ENCODE measurements around the gene TANK. TPM values are rescaled to one million over a fixed set of nuclear protein-coding genes. Genes with fewer than 3 reads are reported as not detected.
A peak's percentile ranks its signal among the peaks of the same experiment; 100 is the strongest.

The TANK gene
- total and polyA plus RNA-seq, 2 experiments from 2014 or later = 17.9 to 33.2 TPM

- no peaks in the 10 kb centered on the region for H3K36me3 ChIP-seq
- no peak for TF ChIP-seq CTCF (IDR thresholded peaks at IDR 0.05; ENCODE audit: low read depth, low read length)
- no peaks in the 10 kb centered on the region for H3K27me3 ChIP-seq
- no peak overlapping the region for H3K27ac ChIP-seq
- peak in 1 of 2 donors; percentile 37 for DNase-seq (ENCODE audit: low read depth in 1 of 2, low spot score in 1 of 2)
- peaks cover 11% of the 10 kb centered on the region for H3K4me1 ChIP-seq (ENCODE audit: low read depth)
- no peak overlapping the region for H3K4me3 ChIP-seq
- no peaks in the 10 kb centered on the region for H3K9me3 ChIP-seq (ENCODE audit: low read depth)
These were observed 86.1 kb downstream of the TANK start for GRCh38 chr2:161246281-161246680.

GRCh38 chr2:161250864-161251436, 90.7 kb downstream of the TANK start:
- no peaks in the 10 kb centered on the region for H3K36me3 ChIP-seq
- H3K27ac ChIP-seq = no peak overlapping the region
- H3K4me1 ChIP-seq (ENCODE audit: low read depth) = peaks cover 3% of the 10 kb centered on the region
- H3K9me3 ChIP-seq (ENCODE audit: low read depth) = no peaks in the 10 kb centered on the region
- TF ChIP-seq CTCF (IDR thresholded peaks at IDR 0.05; ENCODE audit: low read depth, low read length) = peak; percentile 63
- DNase-seq (ENCODE audit: low read depth in 1 of 2, low spot score in 1 of 2) = peak; percentile 52 to 68
- H3K27me3 ChIP-seq = no peaks in the 10 kb centered on the region
- H3K4me3 ChIP-seq = no peak overlapping the region

GRCh38 chr2:161257123-161257952, 97.1 kb downstream of the TANK start:
- no peak for DNase-seq (ENCODE audit: low read depth in 1 of 2, low spot score in 1 of 2)
- Histone ChIP-seq H3K27ac (no peak overlapping the region), H3K36me3 (no peaks in the 10 kb centered on the region)

GRCh38 chr2:161265874-161266273, 105.6 kb downstream of the TANK start:
- Histone ChIP-seq H3K27me3 (no peaks in the 10 kb centered on the region), H3K36me3 (no peaks in the 10 kb centered on the region), H3K9me3 (ENCODE audit: low read depth) (no peaks in the 10 kb centered on the region), H3K4me1 (ENCODE audit: low read depth) (no peaks in the 10 kb centered on the region), H3K4me3 (no peak overlapping the region), H3K27ac (no peak overlapping the region)
- no peak for DNase-seq (ENCODE audit: low read depth in 1 of 2, low spot score in 1 of 2)
- no peak for TF ChIP-seq CTCF (IDR thresholded peaks at IDR 0.05; ENCODE audit: low read depth, low read length)

More at GRCh38 chr2:161257123-161257952, 97.1 kb downstream of the TANK start:
- TF ChIP-seq CTCF (IDR thresholded peaks at IDR 0.05; ENCODE audit: low read depth, low read length) = no peak
- H3K9me3 ChIP-seq (ENCODE audit: low read depth) = no peaks in the 10 kb centered on the region
- no peaks in the 10 kb centered on the region for H3K27me3 ChIP-seq
- no peaks in the 10 kb centered on the region for H3K4me1 ChIP-seq (ENCODE audit: low read depth)
- H3K4me3 ChIP-seq = no peak overlapping the region

GRCh38 chr2:161269111-161269510, 108.9 kb downstream of the TANK start:
- no peaks in the 10 kb centered on the region for H3K4me1 ChIP-seq (ENCODE audit: low read depth)
- H3K9me3 ChIP-seq (ENCODE audit: low read depth) = no peaks in the 10 kb centered on the region
- no peak for TF ChIP-seq CTCF (IDR thresholded peaks at IDR 0.05; ENCODE audit: low read depth, low read length)
- no peak for DNase-seq (ENCODE audit: low read depth in 1 of 2, low spot score in 1 of 2)
- no peaks in the 10 kb centered on the region for H3K27me3 ChIP-seq
- no peaks in the 10 kb centered on the region for H3K36me3 ChIP-seq
- H3K4me3 ChIP-seq = no peak overlapping the region
- H3K27ac ChIP-seq = no peak overlapping the region

All from cardiac muscle cell (in vitro differentiated cells and primary cell).